NCI-H2029 (cell line): Measurements from ENCODE around the gene PEF1.

Experiments used
- DNase-seq: peaks from one replicate; lab custom pipeline; 2025; lab: John Stamatoyannopoulos, UW

PEF1 gene

DNA sequence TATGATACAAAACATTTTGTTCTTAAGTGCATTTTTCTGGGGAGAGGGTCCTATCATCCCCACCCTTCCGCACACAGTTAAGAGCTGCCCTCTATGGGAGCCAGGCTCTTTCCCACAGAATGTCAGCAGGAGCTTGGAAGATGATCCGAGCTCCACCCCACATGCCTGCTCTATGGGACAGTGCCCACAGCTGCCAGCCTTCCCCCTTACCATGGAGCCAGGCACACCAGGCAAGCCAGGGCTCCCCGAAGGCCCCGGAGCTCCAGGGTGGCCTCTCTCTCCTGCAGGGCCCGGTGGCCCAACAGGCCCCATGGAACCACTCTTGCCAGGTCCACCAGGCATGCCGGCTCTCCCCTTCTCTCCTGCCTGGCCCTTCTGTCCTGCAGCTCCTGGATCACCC is 10.4 kb upstream of the PEF1 start:
- no peak for DNase-seq

DNA sequence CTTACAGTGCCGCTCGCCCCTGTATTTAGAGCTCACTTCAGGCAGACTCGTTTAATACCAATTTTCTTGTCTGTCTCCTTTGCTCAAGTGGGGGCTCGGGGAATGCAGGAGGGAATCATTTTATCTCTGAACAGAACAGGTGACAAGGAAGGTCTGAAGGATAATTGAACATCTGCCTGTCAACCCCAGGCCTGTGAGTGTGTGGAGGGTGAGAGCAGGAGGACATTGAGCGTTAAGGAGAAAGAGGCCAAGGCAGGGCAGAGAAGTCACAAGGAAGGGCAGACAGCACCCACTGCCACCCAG is 9.7 kb upstream of the PEF1 start:
- no peak for DNase-seq

DNA sequence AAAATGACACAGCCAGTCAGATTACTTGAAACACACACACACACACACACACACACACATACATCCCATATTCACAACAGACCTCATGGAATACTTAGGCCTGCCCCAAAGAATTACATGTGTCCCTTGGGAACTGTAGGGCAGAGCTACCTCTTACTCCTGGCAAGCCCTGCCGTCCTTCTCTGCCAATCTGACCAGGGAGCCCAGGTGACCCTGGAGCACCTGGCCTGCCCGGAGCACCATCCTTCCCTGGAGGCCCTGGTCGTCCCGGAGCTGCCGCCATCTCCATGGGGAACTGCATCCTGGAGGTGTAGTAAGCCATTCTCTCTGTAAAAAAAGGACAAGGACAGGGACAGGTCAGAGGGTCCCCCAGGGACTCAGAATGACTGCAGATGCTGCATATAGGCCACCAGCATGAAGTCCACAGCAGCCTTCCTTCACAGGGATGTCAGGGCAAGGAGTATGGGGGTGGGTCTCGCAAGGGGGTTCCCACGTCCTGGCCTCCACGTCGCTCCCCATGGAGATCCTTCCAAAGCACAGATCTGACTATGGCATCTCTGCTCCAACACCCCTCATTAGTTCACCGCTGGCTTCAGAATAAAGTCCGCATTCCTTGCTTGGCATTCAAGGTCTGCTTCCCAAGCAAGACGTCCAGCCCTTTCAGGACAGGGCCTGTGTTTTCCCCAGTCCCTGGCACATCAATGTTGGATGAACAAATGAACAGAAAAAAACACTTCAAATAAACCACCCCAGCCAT is 9.2 kb upstream of the PEF1 start:
- DNase-seq = no peak

DNA sequence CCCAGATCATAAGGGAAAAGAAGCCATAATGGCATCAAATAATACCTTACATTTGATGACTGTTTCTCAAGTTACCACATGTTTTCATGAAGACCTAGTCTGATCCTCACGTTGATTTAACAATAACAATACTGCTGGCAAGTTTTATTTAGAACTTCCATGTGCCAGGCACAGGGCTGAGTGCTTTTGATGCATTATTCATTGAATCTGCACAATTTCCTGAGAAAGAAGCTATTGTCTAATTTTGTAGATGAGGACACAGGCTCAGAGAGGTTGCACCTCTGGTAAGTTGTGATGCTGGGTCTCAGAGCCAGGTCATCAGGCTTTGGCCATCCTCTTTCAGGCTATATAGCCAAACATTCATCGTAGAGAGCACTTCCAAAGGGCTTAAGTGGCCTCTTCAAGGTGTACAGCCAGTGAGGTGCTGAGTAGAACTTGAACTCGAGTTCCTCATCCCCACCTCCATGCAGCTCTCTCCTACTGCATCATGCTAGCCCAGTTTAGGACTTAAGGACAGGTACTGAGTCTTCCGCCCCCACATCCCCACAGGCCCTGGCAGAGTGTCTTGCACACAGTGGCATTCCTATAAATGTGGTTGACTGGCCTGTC is 8.3 kb upstream of the PEF1 start:
- DNase-seq = no peak

DNA sequence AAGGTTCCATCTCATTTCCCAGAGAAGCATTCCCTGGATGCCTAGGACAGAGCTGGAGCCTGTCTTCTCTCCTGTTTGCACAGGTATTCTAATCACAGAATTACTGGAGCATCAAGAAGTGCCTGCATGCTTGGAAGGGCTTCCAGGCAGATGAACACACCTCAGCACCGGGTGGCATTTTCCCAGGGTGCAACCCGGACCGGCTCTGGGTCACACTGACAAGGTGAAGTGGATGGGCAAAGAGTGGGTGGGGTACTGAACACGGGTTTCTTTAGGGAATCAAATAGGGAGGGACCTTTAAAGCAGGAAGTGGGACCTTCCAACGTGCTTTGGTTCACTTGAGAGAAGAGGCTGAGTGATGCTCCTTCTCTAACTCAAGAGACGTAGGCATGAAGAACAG is 7.1 kb upstream of the PEF1 start:
- DNase-seq = no peak

DNA sequence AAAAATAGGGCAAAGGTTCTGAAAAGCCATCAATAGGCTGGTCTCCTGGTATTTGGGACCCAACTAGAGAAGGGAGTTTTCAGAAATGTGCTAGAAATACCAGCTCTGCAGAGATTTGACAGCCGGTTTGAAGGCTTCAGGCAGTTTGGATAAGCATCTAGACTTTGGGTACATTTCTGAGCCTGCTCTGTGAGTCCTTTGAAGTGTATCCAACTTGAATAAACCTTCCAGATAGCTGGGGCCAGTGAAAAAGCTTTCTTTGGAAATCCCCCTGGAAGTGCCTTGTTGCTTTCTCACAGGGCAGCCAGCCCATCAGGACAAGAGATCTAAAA is 6.4 kb upstream of the PEF1 start:
- DNase-seq = no peak

DNA sequence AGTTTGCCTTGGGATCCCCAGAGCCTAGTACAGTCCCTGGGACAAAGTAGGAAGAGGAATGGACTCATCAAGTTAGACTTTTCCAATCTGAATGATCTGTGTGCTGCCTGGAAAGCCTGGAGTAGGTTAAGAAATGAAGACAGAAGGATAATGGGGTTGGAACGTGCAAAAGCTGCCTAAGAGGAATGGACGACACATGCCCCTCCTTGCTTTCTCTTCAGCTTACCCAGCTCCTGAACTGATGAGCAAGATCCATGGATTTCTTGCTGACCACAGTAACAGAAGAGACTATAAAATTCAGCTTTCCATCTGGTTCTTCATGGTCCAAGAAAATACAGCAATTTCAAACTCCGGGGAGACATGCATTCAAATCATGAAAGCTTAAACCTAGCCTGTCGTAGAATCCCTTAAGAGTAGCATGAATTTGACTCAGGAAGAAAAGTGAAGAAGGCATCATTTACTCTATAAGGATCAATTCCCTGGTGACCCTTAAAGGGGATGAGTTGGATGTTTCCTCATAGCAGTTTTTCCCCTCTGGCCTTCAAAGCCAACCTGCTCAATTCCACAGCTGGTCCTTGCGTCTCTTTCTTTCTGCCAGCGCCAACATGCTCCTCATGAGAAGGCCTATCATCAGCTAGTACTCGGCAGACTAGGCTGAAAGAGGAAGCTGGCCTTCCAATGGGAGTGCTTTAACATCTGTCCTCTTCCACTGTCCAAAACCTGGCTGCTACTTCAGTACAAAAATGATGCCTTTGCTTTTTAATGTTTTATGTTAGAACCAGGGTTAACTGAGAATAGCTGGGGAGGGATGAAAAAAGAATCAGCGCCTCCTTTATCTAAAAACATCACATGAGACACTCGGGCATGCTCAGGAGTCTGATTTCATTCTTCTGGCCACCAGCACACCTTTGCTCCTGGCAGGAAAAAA is 5.7 kb upstream of the PEF1 start:
- DNase-seq = no peak

DNA sequence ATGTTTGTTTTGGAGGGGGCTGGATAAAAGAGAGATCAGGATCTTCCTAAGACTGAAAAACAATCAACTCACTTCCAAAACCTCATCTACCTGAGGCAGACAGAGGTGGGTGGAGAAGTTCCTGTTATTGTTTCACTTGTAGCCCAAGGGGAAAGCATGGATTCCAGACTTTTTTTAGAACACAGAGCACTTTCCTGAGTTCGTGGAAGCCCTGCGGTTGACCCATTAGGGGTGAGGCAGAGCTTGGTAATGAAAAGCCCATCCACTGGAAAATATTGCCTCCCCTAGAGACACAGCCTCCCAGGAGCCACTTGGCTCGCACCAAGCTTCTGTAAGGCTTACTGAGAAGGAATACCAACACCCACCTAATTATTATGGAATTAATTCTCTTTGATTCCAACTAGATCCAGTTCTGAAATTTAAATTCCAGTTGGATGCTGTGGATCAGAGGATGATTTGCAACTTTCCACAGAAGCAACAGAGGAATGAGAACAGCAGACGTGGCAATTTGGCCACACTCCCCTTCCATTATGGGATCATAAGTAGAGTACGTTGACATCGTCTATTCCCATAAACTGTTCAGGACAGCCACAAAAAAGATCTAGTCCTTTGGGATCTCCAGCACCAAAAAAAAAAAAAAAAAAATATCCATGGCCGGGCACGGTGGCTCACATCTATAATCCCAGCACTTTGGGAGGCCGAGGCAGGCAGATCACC is 4.1 kb upstream of the PEF1 start:
- DNase-seq = no peak

DNA sequence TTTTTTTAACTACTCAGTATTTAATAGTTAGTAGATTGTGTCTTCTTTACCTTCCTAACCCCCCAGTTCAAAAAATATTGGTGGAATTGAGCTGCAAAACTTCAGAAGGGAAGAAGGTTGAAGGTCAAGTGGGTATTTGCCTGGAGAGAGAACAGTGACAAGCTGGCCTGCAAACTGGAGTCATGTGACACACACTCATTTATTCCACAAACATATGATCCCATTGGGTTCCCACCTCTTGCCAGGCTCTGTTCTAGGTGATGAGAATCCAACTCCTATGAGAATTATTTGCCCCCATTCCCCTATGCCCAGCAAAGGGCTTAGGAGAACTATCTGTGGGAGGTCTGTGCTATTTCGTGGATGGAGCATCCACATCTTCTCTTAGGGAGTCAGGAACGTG is 3.5 kb upstream of the PEF1 start:
- no peak for DNase-seq

DNA sequence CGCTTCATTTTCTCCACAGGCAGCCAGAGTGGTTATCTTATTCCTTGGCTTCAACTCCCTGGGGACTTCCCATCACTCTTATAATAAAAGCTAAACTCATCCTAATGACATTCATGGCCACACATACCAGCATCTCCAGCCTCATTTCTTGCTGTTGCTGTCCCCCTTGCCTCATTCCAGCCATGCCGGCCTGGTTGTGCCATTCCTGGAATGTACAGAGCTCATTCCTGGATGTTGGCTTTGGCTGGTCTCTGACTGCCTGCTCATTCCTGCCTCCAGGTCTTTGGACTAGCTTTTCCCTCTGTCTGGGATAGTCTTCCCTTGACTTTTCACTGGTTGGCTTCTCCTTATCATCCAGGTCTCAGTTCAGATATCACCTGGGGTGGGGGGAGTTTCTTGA is 2.4 kb upstream of the PEF1 start:
- no peak for DNase-seq

DNA sequence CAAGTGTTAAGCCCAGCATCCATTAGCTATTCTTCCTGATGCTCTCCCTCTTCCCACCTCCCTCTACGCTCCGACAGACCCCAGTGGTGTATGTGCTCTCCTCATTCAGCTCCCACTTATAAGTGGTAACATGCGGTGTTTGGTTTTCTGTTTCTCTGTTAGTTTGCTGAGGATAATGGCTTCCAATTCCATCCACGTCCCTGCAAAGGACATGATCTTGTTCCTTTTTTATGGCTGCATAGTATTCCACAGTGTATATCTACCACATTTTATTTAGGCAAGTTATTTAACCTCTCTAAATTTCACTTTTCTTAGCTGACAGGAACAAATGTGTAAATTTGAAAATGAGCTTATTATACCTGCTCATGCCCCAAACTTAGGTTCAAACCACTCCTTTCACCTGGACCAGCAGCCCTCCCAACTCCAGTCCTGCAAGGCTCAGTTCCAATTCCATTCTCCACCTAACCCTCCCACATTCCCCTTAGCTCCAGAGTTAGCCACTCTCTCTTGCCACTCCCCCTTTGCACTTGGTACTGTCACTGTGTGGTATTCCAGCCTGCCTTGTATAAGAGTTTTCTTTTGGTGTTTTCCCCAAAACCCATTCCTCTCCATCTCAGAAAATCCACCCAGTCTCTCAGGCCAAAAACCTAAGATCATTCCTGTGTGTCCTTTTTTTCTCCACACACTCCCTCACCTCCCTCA is 1.7 kb upstream of the PEF1 start:
- no peak for DNase-seq

DNA sequence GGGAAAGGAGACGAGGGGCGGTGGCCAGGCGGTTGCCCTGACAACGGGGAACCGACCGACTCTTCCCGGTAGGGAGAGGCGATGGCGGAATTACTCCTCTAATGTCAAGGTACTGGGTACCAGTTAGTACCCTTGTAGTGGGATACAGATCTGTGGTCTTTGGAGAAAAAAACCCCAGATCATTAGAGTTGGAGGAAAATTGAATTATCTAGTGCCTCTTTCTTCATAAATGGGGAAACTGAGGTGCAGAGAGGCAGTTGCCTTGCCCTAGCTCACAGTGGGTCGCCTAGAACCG is 545 bp upstream of the PEF1 start:
- no peak for DNase-seq

DNA sequence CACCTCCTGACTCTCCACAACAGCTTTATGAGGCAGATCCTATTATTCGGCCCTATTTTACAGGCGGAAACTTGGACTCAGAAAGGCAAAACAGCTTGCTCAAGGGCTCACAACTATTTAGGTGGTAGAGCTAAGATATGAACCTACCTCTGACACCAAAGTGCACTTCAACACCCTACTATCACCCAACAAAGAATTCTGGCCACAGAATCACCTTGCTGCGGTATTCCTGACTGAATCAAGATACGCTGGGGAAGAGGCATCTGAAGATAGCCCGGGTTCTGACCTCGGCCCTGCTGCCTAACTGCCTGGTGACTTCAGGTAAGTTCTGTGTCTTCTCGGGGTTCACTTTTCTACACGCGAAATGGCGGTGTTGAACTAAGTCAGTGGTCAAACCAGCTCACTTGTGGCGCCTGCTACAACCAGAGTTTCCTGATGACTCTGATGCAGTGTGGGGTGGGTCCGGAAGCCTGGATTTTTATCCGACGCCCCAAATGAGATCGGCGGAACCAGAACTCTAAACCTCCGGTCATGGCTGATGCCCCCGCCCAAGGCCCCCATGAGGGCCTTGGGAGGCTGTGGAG is 608 bp downstream of the PEF1 start:
- DNase-seq = no peak

DNA sequence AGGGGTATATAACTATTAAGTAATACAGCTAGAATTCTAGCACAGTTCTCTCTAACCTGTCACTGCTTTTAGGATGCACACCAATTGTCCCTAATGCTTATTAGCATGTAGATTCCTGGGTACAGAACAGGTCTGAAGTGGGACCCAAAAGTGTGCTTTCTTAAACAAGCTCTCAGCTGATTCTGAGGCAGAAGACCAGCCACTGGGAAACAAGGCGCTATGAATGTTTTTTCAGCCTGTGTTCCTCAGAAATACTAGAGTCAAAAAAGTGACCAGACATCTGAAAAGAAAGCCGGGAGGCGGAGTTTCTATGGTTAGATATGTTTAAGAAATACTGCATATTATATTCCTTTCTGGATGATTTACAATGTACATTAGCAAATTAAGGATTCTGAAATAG is 1.8 kb downstream of the PEF1 start:
- DNase-seq = no peak

DNA sequence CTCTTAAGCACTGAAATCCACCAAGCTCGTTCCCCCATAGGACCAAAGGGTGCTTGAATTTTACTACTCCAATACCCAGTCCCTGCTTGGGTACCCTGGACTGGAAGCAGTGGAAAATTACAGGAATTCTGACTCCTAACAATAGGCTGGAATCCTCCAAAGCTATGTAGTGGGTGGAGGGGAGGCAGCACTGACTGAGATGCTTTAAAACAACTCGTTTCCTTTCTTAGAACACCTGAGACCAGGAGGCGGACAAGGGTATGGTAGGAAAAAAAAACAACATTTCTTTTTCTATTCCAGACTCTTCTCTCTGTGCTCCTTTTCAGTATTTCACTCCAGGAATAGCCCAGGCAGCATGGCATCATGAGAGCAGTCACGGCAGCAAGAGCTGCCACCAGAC is 2.3 kb downstream of the PEF1 start:
- DNase-seq = no peak

DNA sequence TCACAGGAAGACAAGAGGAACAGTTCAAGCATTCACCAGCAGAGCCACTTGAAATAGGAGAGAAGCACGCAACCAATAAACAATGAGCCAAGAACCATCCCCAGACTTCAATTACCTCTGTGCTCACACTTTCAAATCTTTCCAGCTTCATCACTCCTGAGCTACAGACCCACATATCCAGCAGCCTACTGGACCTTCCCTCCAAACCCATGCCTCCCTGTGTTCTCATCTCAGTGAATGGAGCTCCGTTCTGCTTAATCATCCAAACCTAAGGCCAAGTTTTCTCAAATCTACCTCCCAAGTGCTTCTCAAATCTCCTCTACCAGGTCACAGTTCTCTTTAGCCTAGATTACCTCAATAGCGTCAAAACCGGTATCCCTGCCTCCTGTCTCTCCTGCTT is 3.7 kb downstream of the PEF1 start:
- no peak for DNase-seq

DNA sequence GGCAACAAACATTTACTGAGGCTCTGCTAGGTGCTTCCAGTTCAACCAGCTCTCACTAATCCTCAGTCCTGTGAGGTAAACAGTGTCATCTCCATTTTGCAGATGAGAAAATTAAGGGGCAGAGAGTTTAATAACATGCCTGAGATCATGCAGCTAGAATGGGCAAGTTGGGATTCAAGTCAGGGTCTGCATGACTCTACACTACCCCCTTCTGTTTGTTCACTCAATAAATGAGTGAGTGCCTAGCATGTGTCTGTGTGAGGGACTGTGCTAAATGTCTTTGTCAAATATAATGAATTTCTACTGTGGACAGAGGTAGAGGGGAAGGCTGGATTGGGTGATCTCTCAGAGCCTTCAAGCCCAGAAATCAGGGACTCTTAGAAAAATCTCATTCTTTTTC is 4.5 kb downstream of the PEF1 start:
- no peak for DNase-seq

DNA sequence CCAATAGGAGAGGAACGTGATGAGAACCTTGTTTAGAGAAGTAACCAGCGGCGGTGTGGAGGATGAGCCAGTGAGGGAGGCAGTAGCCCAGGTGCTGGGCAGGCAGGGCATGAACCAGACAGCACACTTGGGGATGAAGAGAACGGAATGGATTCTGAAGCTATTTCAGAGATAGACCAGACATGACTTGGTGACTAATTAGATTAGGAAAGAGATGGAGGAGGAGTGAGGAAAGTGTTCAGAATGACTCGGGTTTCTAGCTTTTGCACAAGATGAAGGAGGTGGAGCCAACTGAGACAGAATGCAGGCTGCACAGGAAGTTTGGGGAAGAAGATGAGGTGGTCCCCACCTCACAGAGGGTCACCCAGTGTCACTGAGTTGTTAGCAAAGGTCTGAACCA is 5.1 kb downstream of the PEF1 start:
- DNase-seq = no peak

DNA sequence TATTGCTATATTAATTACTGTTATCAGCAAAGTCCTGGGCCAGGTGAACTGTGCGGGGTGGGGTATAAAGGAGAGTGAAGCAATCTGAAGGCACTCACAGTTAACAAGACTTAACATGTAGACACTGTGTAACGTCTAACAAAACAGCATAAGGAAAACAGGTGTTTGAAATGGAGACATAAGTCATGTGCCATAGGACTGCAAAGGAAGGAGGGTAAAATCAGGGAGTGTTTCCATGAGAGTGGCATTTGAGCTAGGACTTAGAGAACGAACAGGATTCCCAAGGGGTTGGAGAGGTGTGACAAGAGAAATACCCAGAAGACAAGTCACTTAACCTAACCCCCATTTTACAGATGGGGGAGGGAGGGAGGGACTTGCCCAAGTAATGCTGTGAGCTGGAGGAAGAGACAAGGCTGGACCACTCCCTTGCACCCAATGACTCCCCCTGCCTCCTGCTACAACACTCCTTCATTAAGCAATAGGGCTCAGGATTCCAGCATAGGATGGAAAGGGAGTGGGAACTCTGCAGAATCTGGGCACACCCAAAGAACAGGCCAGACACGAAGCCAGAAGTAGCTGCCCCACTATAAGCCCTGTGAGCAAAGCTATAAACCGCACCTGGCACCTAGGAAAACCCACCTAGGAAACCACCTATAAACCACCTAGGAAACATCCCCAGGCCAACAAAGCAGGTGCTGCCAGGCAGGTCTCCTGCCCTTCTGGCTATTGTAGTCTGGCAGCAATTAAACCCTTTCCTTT is 6.6 kb downstream of the PEF1 start:
- DNase-seq = no peak

DNA sequence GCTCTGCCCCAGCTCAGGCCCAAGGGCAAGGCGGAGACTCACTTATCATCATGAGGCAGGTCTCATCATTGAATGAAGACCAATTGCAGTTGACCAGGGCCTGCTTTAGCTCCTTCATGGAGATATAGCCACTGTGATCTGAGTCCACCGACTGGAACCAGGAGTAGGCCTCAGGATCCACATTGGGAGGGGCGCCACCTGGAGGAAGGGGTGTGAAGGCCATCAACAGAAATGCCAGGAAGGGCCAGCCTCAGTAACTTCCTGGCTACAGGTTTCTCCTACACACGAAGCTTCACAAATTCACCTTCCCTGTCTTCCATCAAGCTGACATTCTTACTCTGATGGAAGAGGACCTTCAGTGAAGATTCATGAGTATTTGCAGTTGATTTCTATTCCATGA is 11.6 kb downstream of the PEF1 start:
- DNase-seq = no peak

DNA sequence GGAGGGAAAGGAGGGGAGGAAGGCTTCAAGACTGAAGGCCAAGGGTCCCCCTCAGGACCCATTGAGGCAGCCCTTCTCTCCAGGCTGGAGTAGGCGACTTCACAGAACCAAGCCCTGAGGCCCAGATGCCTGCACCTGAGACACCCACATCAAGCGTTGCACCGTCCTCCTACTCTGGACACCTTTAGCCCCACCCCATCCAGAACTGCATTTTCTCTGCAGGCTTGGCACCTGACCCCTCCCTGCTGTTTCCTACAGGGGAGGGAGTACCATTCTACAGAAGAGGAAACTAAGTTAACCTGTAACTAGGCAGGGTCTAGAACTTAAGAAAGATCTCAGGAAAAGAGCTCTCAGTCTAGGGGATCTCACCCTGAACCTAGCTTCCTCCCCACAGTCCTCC is 12.0 kb downstream of the PEF1 start:
- DNase-seq = no peak
